T47D (cell line): ENCODE measurements around the gene HPRT1.

Experiments used
- DNase-seq, 2 experiments: peaks; one replicate each; pipeline versions ENCODE4 v3.0.0 to v3.0.0-alpha.2; 2011 to 2012; ENCODE audit warnings: low read depth in 1 of 2, low spot score in 1 of 2
- JUND ChIP-seq: IDR thresholded peaks from 2 replicates; pipeline ENCODE4 v1.6.1; 2012; ENCODE audit warnings: low read depth
- in situ Hi-C: cut with HindIII; loops from 2 replicates; pipeline ENCODE4 v1.10.0; 2016; ENCODE audit warnings: low sequenced_read_pairs, low pct_unique_long_range_greater_than_20kb

HPRT1 gene

GRCh38 chrX:134484039-134484438 lies 24.1 kb downstream of the HPRT1 start:
- in situ Hi-C loops, result no loop called here
- peak in 1 of 2 experiments; percentile 50 for DNase-seq
- TF ChIP-seq JUND, result no peak

DNA sequence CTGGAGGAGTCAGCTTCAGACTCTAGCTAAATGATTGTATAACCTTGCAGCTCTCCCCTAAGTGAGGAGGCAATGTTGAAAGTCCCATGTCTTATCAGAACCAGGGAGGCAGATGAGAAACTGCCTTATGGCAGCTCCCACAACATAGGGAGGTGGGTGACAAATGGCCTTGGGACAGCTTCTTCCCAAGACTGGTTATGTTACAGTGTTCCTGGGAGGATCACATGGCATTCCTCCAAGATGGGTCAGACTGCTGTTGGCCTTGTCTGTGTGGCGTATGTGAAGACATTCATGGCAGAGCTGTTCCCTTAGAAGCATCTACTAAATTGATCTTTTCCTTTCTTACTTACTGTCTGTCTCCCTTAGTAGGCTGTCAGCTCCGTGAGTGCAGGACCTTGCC lies 42.0 kb downstream of the HPRT1 start:
- in situ Hi-C loops, result no loop called here
- no peak for DNase-seq
- no peak for TF ChIP-seq JUND

- TF ChIP-seq JUND, result no peak
- in situ Hi-C loops, result no loop called here
- DNase-seq, result no peak
These were observed 42.7 kb downstream of the HPRT1 start for GRCh38 chrX:134502686-134503085.

DNA sequence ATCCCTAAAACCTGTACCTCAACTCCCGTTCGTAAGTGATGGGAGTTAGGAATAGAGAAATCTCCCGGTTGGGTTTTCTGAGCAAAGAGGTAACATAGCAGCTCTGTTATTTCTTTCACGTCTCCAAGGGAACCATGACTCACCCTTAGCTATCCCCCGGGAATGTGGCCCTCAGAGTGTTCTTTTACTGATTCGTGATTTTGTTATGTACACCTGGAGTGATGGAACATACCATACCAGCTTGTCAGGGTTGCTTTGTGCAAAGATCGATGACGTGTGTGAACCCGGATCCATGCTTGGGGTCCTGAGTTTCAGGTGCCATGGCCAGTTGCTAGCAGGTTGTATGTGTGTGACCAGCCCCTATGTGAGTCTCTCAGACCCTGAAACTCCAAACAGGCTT lies 52.6 kb downstream of the HPRT1 start:
- no peak for DNase-seq
- in situ Hi-C loops, result no loop called here
- no peak for TF ChIP-seq JUND

DNA sequence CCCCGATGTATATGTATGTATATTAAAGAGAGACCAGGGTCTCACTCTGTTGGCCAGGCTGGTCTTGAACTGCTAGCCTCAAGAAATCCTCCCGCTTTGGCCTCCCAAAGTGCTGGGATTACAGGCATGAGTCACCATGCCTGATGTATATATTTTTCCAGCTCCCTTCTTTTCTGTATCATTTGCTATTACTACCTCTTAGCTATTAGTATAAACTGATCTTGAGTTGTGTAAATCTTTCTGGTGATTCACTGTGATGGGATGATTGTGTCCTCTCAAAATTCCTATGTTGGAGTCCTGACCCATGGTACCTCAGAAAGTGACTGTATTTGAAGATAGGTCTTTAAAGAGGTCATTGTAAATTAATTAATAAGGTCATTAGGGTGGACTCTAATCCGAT lies 53.1 kb downstream of the HPRT1 start:
- no peak for TF ChIP-seq JUND
- in situ Hi-C loops, result no loop called here
- no peak for DNase-seq

GRCh38 chrX:134520860-134521390 lies 61.0 kb downstream of the HPRT1 start:
- DNase-seq, result peak; percentile 7 to 69
- in situ Hi-C loops, result no loop called here
- no peak for TF ChIP-seq JUND

DNA sequence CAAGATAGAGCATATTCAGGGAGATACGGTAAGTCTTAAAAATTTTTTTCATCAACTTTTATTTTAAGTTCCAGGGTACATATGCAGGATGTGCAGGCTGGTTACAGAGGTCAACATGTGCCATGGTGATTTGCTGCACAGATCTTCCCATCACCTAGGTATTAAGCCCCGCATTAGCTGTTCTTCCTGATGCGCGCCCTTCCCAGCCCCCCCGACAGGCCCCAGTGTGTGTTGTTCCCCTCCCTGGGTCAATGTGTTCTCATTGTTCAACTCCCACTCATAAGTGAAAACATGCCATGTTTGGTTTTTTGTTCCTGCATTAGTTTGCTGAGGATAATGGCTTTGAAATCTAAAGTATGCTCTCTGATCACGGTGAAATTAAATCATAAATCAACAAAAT lies 64.2 kb downstream of the HPRT1 start:
- in situ Hi-C loops, result no loop called here
- DNase-seq, result no peak
- TF ChIP-seq JUND, result no peak

GRCh38 chrX:134525086-134525792 lies 65.3 kb downstream of the HPRT1 start:
- no peak for DNase-seq
- TF ChIP-seq JUND, result no peak

DNA sequence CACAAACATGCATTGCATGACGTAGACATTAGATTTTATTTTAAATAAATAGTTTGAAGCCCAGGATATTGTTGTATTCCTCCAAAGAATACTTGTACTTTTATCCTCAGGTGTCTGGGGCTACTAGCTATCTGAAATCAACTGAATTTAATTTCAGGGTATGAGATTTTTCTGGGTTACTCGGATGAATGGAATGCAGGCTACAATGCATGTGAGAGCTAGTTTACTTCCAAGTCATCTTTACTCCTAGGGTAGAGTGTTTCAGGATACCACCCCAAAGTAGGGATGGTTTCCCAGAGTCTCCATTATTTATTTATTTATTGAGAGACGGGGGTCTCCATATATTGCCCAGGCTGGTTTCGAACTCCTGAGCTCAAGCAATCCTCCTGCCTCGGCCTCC lies 66.4 kb downstream of the HPRT1 start:
- in situ Hi-C loops, result no loop called here
- no peak for DNase-seq
- TF ChIP-seq JUND, result no peak

More at GRCh38 chrX:134525086-134525792, 65.3 kb downstream of the HPRT1 start:
- in situ Hi-C loops, result no loop called here

GRCh38 chrX:134528960-134529359 lies 69.0 kb downstream of the HPRT1 start:
- no peak for TF ChIP-seq JUND
- DNase-seq, result no peak
- in situ Hi-C loops, result no loop called here

GRCh38 chrX:134529481-134529880 lies 69.5 kb downstream of the HPRT1 start:
- in situ Hi-C loops, result no loop called here
- no peak for TF ChIP-seq JUND
- DNase-seq, result no peak

DNA sequence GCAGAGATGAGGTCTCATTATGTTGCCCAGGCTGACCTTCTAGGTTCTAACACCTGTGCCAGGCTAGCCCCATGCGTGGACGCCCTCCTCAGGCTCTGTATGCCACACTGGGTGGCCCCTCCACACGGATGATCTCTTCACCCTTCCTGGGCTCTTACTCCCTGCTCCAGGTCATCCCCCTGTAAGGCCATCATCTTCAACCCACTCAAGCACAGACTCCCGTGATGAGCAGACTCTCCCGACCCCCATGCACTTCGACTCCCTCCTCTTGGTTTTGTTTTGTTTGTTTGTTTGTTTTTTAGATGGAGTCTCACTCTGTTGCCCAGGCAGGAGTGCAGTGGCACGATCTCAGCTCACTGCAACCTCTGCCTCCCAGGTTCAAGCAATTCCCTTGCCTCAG lies 70.9 kb downstream of the HPRT1 start:
- in situ Hi-C loops, result no loop called here
- TF ChIP-seq JUND, result no peak
- no peak for DNase-seq

GRCh38 chrX:134533352-134533751 lies 73.4 kb downstream of the HPRT1 start:
- TF ChIP-seq JUND, result no peak
- no peak for DNase-seq
- in situ Hi-C loops, result no loop called here

DNA sequence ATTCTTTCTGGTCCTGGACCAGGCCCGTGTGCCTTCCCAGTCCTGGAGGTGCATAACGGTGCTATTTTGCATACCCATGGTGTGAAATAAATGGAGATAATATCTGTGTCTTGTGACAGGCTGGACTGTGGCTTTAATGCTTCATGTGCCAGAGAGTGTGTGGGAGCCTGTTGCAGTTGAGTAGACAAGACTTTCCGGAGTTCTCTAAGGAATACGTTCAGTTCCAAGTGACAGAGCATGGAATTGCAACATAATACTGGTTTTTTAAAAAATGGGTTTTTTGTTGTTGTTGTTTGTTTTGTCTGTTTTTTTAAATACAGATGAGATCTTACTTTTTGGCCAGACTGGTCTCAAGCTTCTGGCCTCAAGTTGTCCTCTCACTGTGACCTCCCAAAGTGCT lies 74.0 kb downstream of the HPRT1 start:
- DNase-seq, result no peak
- in situ Hi-C loops, result no loop called here
- TF ChIP-seq JUND, result no peak
